NCI-H2227 (cell line): ENCODE measurements around the gene MIF.
"Not testable (repeated sequence)": the region's sequence is repeated elsewhere in the genome, so short reads cannot be mapped to it uniquely, and the experiment has no call there.

Source experiments
- DNase-seq: peaks from one replicate; lab custom pipeline; 2025; ENCODE audit not compliant: unreplicated experiment; lab: John Stamatoyannopoulos, UW

Gene MIF

GRCh38 chr22:23938328-23939016, 44.3 kb downstream of the MIF start:
- DNase-seq = no peak

- DNase-seq = no peak
These were observed 44.8 kb downstream of the MIF start for GRCh38 chr22:23939017-23939357.

- not testable (repeated sequence) for DNase-seq
These were observed 46.0 kb downstream of the MIF start for GRCh38 chr22:23940166-23940565.
